HG02852 (cell line): ENCODE results near the gene RAET1E.
"Not testable (repeated sequence)": the region's sequence is repeated elsewhere in the genome, so short reads cannot be mapped to it uniquely, and the experiment has no call there.

Source experiments
- ATAC-seq: cut with Tn5 transposase; IDR thresholded peaks from one replicate; pipeline ENCODE4 v1.9.1; 2021; ENCODE audit warnings: mild to moderate bottlenecking, moderate library complexity; ENCODE audit not compliant: unreplicated experiment

RAET1E gene, protein sequence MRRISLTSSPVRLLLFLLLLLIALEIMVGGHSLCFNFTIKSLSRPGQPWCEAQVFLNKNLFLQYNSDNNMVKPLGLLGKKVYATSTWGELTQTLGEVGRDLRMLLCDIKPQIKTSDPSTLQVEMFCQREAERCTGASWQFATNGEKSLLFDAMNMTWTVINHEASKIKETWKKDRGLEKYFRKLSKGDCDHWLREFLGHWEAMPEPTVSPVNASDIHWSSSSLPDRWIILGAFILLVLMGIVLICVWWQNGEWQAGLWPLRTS

DNA sequence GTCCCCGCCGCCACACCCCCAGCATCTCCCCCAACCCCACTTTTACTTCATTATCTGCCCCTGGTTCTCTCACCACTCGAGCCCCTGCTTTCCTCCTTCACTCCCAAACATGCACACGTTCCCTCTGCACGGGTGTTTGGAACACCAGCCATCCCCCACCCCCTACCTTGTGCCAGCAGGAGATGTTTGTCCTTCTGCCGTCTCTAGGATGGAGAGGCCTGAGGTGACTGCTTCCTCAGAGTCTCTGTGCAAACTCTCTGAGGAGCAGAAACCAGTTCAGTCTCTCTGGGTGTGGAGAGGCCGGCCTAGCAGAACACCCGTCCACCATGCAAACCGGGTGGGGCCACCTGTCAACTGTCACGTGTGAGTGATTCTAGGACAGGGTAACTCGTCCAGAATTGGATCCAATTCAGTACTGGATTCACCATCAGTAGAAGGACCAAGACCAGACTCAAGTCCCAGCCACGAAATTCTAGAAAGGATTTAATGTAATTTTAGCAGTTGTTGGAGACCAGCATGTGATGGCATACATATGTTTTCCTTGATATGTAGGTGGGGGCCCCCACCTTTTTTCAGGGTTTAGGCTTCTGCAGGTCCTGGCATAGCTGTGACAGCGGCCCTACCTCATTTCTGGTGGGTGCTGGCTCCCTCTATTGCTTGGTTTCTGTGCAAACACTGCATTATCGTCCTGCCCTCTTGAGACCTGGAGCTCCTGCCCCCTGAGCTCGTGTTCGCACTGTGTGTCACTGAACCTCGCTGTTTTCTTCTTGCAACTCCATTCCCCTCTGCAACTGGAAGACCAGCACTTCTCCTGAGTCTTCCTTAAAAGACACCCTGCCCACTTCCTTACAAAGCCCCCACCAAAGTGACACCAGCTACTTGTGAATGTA, at the start of gene RAET1E:
TSS of gene RAET1E (minus strand) at position 259 of the 890 bp plus-strand sequence. CDS start 7,212 bp downstream, outside the sequence.
- no peak for ATAC-seq

DNA sequence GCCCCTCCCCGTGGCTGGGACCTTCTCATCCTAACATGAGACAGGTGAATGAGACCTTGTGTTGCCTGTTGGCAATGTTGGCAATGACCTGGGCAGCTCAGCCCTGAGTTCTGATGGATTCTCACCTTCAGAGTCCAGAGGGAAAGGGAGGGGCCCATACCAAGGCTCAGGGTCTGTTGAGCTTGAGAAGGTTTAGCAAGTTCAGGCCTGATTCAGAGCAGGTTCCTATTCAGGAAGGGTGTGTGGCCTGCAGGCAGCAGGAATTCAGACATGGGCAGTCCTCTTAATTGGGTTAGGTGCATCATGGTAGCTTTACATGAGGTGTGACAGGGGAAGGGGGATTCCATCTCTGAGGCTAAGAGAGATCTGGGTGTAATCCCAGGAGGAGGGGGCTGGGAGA, 49.6 kb upstream of the RAET1E start:
- not testable (repeated sequence) for ATAC-seq

DNA sequence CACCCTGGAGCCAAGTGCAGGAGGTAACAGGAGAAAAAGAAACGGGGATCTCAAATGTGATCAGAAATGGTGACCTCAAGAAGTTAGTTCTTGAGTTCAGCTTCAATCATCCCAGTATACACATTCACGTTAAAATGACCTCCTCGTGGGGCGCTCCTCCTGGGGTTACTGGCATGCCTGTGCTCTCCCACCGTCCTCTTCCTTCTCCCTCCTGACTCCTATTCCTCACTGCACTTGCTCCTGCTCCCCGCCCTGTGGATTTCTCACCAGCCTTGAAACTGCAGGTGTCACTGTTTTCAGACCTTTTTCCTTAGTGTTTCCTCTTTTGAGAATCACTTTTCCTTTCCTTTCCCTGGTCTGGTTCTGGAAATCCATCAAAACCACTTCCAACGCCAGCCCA, 48.7 kb upstream of the RAET1E start:
- not testable (repeated sequence) for ATAC-seq

DNA sequence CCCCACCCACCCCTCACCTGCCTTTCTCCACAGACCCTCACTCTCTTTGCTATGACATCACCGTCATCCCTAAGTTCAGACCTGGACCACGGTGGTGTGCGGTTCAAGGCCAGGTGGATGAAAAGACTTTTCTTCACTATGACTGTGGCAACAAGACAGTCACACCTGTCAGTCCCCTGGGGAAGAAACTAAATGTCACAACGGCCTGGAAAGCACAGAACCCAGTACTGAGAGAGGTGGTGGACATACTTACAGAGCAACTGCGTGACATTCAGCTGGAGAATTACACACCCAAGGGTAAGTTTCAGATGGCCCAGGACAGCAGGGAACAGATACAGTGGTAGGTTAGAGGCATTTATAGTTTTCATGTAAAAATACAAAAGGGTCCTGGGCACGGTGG, 47.4 kb upstream of the RAET1E start:
- not testable (repeated sequence) for ATAC-seq

DNA sequence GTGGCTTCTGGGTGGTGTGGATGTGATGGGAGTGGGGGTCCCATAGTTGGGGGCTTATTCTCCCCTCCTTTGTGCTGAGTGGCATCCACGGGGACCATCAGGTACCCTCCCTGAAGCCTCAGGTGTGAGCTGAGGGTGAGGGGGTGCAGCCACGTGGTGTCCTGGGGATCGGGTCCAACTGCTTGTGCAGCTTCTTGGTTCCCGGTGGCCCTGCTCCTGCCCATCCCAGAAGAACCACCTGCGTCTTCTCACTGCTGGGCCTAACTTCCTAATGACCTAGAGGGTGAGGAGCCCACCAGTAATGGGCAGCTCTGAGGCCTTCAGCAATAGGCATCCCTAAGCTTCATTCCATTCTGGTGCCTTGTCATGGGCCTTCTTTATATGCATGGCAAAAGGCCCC, 45.4 kb upstream of the RAET1E start:
- ATAC-seq: not testable (repeated sequence)

DNA sequence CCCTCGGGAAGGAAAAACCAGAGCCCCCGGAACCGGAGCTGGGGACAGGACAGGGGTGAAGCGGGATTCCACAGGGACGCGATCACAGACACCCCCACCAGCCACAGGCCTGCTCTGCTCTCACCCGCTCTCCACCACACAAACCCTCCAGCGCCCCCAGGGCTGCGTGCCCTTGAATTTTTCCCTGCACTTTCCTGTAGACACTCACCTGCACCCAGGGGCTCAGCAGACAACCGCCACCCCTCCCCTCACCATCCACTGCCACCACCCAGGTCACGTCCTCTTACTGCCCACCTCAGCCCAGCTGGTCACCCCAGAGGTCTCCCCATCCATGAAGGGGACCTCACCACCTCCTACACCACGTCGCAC, 44.5 kb upstream of the RAET1E start:
- ATAC-seq: no peak

DNA sequence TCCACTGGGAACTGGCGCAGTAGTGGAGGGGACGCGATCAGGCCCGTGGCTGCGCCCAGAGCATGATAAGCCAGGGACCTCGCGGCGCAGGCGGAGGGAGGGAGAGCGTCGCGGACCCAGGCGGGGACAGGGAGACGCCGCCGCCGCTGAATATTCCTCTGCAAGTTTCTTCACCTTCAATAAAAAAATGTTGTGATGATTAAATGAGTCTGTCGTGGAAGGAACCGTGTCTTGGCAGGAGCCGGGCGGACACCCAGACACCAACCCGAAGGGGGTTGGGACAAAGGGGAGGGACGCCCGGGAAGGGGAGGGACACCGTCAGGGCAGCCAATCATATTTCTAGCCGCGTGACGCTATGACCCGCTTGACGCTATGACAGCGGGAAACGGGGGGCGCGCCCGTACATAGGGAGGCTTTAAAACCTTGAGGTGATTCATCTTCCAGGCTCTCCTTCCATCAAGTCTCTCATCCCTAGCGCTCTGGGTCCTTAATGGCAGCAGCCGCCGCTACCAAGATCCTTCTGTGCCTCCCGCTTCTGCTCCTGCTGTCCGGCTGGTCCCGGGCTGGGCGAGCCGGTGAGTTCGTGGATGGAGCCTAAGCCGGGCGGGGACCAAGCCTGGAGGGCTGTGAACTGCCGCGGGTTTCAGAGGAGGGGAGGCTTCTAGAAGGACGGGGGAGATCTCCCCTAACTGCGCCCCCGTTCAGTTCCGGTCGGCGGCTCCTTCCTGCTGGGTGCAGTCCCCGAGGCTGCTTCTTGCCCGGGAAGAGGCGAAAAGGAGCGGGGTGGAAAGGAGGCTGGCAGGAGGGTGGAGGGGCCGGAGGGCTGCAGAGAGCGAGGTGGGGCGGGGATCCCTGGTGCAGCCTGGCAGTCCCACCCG, 43.9 kb upstream of the RAET1E start, which contains the start of gene ULBP2:
TSS of gene ULBP2 (plus strand) at position 432 of the 878 bp plus-strand sequence. CDS start at position 491, 59 bp downstream.
- peak; percentile 38 for ATAC-seq

DNA sequence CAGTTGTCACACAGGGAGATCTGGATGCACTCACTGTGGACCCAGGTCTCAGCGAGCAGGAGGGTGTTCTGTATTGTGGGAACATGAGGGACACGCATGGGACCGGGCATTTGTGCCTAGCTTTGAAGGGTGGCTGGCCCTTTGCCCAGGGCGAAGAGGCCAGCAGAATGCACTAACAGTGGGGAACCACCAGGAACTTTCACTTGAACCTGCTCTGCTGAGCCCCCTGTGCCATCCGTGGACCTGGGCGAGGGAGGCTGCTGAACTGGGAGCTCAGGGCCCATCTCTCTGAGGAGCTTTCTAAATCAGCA, 42.7 kb upstream of the RAET1E start:
- no peak for ATAC-seq

DNA sequence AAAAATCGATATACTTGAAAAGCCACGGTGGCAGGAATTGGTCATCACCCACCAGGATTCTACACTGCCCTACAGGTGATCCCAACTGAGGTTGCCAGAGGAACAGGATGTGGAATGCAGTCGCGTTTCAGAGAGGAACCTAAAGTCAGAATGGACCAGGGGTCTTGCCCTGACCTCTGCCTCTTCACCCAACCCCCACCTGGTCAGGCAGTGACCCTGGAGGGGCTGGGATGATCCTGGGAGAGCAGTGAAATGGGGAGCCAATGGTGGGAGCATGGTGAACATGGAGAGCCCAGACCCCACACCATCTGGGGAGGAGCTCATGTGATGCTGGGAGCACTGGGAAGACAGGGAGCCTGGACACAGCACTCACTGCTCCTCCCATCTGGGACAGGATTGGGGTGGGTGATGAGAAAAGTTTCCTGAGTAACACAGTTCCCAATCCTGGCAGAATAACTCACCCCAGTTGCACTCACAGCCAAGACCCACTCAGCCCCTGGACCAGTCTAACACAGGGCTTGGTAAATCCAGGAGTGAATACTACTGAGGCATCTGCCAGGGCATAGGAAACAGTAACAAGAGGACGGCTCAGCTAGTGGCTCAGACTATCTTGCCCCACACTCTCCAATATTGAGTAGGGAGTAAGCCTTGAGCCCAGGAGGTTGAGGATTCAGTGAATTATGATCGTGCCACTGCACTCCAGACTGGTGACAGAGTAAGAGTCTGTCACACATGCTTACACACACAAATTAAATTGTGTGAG, 42.2 kb upstream of the RAET1E start:
- no peak for ATAC-seq

DNA sequence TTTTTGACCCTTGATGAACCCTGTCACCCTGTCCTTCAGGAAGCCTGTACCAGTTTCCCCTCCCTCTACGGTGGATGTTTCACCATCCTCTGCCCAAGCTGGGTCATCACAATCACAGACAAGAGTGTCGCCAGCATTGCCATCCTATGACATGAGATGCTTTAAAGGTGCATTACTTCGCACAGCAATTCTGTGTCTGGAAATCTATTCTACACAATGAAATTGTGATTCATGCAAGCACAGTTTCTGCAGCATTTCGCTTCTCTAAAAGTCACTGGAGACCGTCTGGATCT, 41.4 kb upstream of the RAET1E start:
- ATAC-seq: no peak

DNA sequence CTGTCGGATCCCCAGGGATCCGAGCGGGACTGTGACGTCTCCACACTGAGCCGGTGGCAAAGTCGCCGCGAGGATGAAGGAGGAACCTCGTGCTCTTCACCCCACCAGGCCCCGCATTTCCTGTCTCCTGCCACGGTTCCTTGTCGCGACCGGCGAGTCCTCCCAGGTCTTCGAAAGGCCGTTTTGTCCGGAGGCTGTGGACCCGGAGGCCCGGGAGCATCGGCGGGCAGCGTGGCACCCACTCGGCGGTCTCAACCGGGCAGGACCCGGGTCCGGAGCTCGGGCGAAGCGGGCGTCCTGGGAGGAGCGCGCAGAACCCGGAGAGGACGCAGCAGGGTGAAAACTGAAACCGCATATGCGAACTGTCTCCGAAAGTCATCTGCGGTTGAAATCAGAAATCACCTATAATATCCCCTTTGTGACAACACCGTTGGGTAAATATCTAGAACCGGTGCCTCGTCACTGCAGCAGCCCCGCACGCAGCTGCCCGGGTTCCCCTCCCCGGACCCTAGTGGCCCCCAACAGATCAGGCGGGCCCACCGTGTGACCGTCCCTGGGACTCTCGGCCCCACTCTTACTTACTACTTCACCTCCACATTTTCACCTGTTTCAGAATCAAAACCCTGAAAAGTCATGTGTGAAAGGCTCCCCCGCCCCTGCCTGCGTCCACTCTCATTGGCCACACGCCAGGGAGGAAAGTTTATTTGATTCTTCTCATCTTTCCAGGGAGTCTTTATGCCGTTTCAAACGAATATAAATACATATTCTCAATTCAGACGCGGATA, 40.9 kb upstream of the RAET1E start:
- ATAC-seq: peak; percentile 78

DNA sequence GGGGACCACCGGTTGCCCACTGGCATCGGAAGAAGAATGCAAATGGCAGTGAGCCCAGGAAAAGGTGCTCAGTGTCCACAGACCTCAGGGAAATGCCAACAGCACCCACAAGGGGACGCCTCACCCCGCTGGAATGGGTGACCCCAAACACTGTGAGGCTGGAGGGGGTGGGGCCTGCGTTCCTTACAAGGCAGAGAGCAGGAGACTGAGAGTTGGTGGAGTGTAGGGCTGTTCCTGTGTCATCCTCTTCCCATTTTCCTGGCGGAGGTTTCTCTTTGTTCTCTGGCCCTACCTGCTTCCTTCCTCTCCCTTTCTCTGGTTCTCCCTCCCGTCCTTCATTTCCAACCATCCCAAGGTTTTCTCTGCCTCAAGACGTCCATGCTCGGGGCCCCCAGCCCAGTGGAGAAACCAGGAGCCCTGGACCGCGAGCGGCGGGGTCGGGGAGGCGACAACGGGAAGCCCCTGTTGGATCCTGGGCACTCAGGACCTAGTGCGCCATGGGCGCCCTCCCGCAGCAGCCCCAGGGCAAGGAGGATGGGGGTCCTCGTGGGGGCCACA, 40.2 kb upstream of the RAET1E start:
- not testable (repeated sequence) for ATAC-seq

DNA sequence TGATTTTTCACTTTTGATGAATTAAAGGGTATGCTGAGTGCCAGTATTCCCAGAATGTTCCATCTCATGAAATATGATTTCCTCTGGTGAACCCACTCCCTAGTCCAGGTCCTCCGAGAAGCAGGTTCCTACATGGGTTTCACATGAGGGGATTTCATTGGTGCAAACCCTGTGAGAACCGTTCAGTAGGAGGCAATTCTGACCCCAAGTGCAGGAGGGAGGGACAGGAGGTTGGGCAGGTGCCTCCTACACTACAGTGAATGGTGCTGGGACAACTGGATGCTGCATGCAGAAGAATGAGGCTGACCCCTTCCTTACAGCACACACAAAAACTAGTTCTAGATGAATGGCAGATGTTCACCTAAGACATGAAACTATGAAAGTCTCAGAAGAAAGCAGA, 38.8 kb upstream of the RAET1E start:
- ATAC-seq: no peak

DNA sequence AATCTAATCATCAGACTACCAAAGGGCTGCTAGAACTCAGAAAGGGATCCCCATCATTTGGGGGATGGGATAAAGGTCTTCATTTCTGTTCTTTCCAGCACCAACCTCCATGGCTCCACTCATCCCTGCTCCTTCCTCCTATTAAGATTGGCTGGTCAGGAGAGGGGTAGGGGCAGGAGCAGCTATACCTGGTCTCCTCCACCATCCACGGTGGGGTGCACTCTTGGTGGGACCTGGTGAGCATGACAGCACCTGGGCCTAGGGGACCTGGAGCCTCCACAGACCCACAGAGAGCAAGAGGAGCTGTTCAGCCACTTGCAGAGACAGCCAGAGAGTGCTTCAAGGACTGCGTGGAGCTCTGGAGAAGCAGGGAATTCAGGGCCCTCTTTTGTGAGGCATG, 37.8 kb upstream of the RAET1E start:
- no peak for ATAC-seq

DNA sequence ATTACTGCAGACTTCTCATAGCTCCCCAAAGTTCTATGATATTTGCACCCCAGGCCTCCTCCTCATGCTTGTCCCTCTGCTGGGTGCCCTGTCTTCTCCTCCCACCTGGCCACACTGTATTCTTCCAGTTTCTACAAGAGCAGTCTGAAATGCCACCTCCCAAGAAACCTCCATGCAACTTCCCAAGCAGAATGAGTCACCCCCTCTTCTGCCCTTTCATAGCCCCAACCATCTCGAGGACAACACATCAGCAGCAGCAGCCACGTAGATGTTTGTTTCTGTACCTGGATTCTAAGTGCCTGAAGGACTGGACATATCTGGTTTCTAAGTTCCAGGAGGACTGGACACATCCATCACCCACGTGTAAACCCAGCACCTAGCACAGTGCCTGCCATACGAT, 37.3 kb upstream of the RAET1E start:
- no peak for ATAC-seq

DNA sequence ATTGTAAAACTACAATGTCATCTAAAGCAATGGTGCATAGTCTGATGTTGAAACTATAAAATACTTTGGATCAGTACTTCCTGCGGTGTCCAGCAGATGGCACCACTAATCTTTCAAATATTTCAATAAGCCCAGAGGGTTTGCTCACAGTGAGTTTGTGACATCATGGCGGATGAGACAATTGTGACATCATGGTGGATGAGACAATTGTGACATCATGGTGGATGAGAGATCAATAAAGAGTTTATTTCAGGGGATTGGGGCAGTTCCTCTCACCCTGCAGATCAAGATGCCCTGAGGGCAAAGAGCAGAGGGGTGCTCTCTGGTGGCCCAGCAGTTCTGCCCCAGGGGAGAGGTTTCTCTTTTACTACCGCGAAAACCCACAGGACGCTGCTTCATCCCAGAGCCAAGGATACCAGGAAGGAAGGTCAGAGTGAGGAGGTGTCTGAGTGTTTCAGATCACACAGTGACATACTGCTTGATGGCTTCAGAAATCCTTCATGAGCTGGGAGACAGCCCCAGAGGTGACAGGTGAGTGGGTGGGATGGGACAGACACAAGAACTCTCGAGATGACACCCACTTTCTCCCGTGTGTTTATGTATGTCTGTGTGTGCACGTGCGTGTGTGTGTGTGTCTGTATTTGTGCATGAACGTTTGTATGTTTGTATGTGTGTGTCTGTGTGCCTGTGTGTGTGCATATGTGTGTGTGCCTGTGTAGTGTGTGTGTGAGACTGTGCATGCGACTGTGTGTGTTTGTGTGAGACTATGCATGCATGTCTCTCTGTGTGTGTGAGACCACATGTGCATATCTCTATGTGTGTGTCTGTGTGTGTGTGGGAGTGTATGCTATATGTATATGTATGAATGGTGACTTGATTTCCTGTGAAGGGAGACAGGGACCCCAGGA, 36.6 kb upstream of the RAET1E start:
- ATAC-seq: no peak

DNA sequence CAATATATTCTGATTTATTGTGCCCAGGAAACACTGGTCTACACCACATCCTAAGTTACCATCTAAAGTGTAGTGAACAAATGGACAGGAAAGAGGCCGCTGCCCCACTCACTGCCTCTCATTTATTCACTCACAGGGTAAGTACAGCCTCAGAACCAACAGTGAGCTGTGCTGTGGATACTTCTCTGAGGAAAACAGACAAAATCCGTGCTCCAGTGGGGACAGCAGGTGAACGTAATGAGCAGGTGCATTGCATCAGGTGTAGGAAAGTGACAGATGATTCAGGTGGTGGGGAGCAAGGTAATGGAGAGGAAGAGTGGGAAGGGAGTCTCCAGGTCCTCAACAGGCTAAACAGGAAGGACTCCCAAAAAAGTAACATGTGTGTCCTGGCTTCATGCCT, 35.5 kb upstream of the RAET1E start:
- no peak for ATAC-seq

DNA sequence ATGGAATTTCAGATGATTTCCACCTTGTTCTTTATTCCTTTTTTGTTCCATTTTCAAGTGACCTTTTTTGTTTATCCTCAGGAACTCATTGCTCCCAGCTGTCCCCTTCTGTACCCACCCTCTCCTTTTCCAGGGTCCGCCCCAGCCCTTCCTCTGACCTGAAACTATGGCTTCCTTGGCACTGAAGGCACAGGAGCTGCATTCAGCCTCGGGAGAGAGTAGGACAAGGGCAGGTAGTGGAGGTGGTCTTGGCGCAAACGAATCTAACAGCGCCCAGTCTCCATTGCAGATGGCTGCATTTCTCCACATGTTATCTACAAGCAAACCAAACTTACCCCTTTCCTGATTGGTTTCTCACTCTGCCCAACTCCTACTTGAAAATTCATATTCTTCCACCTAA, 35.1 kb upstream of the RAET1E start:
- no peak for ATAC-seq

DNA sequence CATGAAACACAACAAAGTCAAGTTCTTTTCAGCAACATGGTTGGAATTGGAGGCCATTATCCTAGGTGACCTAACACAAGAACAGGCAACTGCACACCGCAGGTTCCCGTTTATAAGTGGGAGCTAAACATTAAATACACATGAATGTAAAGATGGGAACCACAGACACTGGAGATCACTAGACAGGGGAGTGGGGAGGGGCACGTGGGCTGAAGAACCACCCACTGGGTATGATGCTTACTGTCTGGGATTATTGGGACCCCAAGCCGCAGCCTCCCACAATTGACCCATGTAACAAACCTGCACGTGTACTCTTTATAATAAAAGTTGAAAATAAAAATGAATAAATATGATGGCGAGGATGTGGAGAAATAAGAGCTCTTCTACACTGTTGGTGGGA, 33.6 kb upstream of the RAET1E start:
- no peak for ATAC-seq
